ENCODE measurements around the gene ARHGAP31.
"Not testable (repeated sequence)": the region's sequence is repeated elsewhere in the genome, so short reads cannot be mapped to it uniquely, and the experiment has no call there.

The ARHGAP31 gene

GRCh38 chr3:119302697-119303551 is 8.7 kb downstream of the ARHGAP31 start:
- FAIRE-seq, result no peak
- no peak for DNase-seq (ENCODE audit: insufficient read length, low spot score)
- no peak for TF ChIP-seq POLR2A (IDR thresholded peaks at IDR 0.05; ENCODE audit: low read depth, low read length)

GRCh38 chr3:119304201-119304713 is 10.1 kb downstream of the ARHGAP31 start:
- no peak for TF ChIP-seq POLR2A (IDR thresholded peaks at IDR 0.05; ENCODE audit: low read depth, low read length)
- DNase-seq (ENCODE audit: insufficient read length, low spot score), result peak; percentile 40
- peak; percentile 11 for FAIRE-seq

DNA sequence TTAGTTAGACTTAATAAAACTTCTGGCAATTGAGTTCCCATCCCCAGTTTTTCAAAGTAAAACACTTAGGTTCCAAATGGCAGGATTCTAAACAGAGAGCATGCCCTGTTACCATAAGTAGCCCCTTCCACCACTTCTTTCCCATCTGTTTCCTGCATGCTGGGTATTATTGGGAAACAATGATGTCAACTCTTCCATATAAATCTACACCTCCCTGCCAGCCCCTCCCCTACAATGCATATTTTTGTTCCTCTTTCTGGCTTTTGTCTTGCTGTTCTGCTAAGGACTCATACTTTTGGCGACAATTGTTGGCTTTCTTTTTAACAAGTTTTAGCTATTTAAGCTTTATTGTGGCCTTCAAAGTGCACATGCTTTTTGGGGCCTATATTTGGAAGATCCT is 11.1 kb downstream of the ARHGAP31 start:
- TF ChIP-seq POLR2A (IDR thresholded peaks at IDR 0.05; ENCODE audit: low read depth, low read length), result no peak
- FAIRE-seq, result no peak
- DNase-seq (ENCODE audit: insufficient read length, low spot score), result no peak

- not testable (repeated sequence) for FAIRE-seq; DNase-seq (ENCODE audit: insufficient read length, low spot score)
Measured at GRCh38 chr3:119306378-119306777, 12.2 kb downstream of the ARHGAP31 start.

GRCh38 chr3:119308355-119308754 is 14.2 kb downstream of the ARHGAP31 start:
- DNase-seq (ENCODE audit: insufficient read length, low spot score) (no peak), FAIRE-seq (no peak)
- TF ChIP-seq POLR2A (IDR thresholded peaks at IDR 0.05; ENCODE audit: low read depth, low read length), result no peak

DNA sequence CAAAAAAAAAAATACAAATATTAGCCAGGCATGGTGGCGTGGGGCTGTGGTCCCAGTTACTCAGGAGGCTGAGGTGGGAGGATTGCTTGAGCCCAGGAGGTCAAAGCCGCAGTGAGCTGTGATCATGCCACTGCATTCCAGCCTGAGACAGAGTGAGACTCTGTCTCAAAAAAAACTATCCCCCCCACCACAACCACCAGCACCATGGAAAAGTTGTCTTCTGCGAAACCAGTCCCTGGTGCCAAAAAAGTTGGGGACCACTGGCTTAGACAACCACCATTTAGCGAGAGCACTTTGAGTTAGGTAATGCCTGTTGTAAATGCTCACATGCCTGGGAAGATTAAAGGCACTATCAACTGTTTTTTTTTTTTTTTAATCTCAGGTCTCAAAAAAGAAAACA is 15.4 kb downstream of the ARHGAP31 start:
- DNase-seq (ENCODE audit: insufficient read length, low spot score), result no peak
- FAIRE-seq, result no peak
- no peak for TF ChIP-seq POLR2A (IDR thresholded peaks at IDR 0.05; ENCODE audit: low read depth, low read length)

- FAIRE-seq, result peak; percentile 92
- no peak for TF ChIP-seq POLR2A (IDR thresholded peaks at IDR 0.05; ENCODE audit: low read depth, low read length)
- peak; percentile 67 for DNase-seq (ENCODE audit: insufficient read length, low spot score)
Measured at GRCh38 chr3:119310071-119310470, 15.9 kb downstream of the ARHGAP31 start.

DNA sequence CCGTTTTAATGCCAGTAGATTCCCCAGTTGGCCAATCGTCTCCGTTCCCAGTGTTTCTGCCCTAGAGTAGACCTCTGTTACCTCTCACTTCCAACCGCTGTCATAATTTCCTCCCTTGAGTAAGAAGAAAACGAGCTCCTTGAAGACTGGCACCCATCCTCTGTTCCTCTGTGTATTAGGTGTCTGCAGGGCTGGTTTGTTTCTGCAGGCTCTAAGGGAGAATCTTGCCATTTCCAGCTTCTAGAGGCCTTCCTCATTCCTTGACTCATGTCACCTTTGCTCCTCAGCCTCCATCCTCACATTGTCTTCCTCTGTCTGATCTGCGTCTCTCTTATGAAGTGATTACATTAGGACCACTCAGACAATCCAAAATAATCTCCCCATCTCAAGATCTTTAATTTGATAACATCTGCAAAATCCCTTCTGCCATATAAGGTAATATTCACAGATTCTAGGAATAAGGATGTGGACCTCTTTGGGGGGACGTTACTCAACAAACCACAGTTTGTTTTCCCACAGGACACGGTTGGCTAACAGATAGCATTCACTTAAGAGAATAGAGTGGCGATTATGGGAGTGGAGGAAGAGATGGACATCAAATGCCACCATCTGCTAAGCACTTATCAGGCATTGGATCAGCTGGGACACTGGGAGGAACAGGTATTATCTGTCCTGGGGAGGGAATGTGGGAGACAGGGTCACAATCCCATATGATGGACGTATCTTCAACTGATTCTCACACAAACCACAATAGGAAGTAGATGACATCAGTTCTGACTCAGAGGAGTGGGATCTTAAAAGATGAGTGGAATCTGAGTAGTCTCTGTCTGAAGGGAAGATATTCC is 17.1 kb downstream of the ARHGAP31 start:
- DNase-seq (ENCODE audit: insufficient read length, low spot score) (peak; percentile 36), FAIRE-seq (peak; percentile 73)
- no peak for TF ChIP-seq POLR2A (IDR thresholded peaks at IDR 0.05; ENCODE audit: low read depth, low read length)

- DNase-seq (ENCODE audit: insufficient read length, low spot score) (no peak), FAIRE-seq (no peak)
- no peak for TF ChIP-seq POLR2A (IDR thresholded peaks at IDR 0.05; ENCODE audit: low read depth, low read length)
Measured at GRCh38 chr3:119313461-119313860, 19.3 kb downstream of the ARHGAP31 start.

GRCh38 chr3:119314821-119315220 is 20.6 kb downstream of the ARHGAP31 start:
- no peak for DNase-seq (ENCODE audit: insufficient read length, low spot score)
- no peak for TF ChIP-seq POLR2A (IDR thresholded peaks at IDR 0.05; ENCODE audit: low read depth, low read length)
- no peak for FAIRE-seq

DNA sequence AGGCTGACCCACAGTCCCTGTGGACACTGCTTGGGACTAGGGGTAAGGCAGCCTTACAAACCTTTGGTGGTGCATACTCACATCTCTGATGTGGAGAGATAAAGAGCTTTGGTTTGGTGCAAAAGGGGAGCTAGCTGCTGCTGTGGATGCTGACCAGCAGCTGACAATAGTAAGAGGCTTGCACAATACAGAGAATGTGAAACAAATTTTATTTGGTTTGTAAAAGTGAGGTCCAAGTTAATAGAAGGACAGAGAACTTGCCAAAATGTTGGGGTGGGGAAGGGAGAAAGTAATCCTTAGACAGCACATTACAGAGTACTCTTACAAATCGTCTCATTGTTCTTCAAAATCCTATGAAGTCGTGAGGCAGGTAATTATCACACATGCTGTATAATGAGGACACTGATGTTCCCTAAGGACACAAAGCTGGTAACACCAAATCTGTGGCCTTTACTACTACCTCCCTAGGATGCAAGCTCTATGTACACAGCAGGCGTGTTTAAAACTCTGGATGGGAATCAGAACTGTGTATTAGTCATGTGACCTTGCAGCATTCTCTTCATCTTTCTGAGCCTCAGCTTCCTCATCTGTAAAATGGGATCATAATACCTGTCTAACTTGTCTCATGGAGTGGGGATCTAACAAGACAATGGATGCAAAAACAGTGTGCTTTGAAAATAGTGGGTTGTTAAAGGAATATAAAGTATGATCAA is 21.6 kb downstream of the ARHGAP31 start:
- no peak for TF ChIP-seq POLR2A (IDR thresholded peaks at IDR 0.05; ENCODE audit: low read depth, low read length)
- DNase-seq (ENCODE audit: insufficient read length, low spot score) (no peak), FAIRE-seq (no peak)

DNA sequence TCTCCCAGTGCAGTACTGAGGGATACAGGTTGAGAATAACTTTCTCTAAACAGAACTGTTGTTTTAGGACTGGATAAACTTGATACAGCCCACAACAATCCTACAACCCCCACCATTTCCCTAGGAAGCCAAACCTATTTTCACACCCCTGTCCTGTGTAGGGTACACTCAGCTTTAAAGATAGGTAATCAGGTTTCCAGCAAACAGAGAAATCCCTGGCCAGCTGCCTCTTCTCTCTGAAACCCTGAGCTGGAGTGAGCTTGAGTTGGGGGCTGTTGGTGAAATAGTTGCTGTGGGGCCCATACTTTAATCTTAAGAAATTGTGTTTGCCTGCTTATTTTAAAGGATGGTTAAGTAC is 22.1 kb downstream of the ARHGAP31 start:
- FAIRE-seq (no peak), DNase-seq (ENCODE audit: insufficient read length, low spot score) (no peak)
- no peak for TF ChIP-seq POLR2A (IDR thresholded peaks at IDR 0.05; ENCODE audit: low read depth, low read length)

DNA sequence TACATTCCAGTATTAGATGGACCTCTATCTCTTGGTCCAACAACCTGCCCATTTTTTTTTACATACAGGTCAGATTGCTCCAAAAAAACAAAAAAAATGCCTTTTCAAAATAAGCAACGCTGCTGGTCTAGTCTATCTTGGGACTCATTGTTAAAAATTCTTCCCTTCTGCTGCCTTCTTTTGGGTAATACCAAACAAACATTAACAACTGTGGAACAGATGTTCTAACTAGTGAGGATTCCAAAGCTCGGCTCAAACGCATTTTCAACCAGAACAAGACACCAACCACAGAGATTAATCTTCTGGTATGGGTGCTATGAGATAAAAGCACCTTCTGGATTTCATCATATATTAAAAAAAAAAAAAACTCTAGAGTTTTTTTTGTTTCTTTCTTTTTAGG is 24.7 kb downstream of the ARHGAP31 start:
- FAIRE-seq, result no peak

GRCh38 chr3:119319311-119319710 is 25.1 kb downstream of the ARHGAP31 start:
- DNase-seq (ENCODE audit: insufficient read length, low spot score), result no peak
- TF ChIP-seq POLR2A (IDR thresholded peaks at IDR 0.05; ENCODE audit: low read depth, low read length), result no peak
- FAIRE-seq, result no peak

More for the DNA sequence above, 24.7 kb downstream of the ARHGAP31 start:
- no peak for TF ChIP-seq POLR2A (IDR thresholded peaks at IDR 0.05; ENCODE audit: low read depth, low read length)
- DNase-seq (ENCODE audit: insufficient read length, low spot score), result no peak

- not testable (repeated sequence) for DNase-seq (ENCODE audit: insufficient read length, low spot score); FAIRE-seq
Measured at GRCh38 chr3:119320785-119321184, 26.6 kb downstream of the ARHGAP31 start.
